HG03520 (cell line): ENCODE measurements around the gene POLR3H.

Experiments
- ATAC-seq: cut with Tn5 transposase; IDR thresholded peaks from one replicate; pipeline ENCODE4 v1.9.1; 2021; ENCODE audit warnings: mild to moderate bottlenecking, moderate library complexity; ENCODE audit not compliant: unreplicated experiment

The POLR3H gene

DNA sequence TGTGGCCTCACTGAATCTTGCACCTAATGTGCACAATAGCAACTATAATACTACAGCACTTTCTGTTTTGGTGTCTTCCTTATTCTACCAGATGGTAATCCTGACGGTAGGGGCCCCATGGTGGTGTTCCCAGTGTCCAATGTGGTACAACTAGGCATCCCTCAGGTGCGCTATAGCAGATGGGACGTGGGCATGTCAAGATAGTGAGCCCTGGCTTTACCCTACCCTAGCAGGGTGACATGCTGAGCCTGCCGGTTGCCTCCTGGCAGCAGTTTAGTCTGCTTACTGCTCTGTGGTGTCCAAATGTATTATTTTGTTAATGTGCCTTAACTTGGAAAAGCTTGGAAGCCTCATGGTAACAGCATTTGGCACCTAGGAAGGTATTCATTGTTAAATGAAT is 56.2 kb downstream of the POLR3H start:
- ATAC-seq: no peak

DNA sequence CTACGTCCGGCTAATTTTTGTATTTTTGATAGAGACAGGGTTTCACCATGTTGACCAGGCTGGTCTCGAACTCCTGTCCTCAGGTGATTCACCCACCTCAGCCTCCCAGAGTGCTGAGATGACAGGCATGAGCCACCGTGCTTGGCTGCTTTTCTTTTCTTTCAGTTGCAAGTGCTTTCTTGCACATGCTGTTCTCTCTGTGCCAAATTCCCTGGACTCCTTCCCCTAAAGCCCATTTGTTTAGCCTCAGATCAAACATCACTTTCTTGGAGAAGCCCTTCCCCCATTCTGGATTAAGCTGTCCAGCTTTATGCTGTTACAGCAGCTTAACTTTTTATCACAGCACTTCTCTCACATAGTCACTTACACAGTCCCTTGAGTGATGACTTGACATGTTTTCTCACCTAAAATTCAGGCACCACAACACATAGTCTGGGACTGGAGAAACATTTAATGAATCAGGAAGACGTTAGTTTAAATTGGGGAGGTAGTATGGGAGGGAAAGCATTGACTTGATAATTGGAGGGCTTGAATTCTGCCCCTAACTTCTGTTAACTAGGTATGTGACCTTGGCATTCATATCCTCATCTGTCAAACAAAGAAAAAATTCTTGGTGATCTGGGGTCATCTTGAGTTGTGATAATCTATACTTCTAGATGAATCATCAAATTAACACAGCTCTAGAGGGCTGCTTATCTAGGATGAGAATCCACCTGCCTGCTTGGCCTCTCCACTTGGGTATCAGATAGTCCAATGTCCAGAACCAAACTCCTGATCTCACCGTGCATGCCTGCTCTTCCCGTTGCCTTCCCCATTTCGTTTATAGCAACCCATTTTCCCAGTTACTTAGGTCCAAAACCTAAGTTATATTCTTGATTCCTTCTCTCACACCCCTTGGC is 57.0 kb downstream of the POLR3H start:
- ATAC-seq: no peak

DNA sequence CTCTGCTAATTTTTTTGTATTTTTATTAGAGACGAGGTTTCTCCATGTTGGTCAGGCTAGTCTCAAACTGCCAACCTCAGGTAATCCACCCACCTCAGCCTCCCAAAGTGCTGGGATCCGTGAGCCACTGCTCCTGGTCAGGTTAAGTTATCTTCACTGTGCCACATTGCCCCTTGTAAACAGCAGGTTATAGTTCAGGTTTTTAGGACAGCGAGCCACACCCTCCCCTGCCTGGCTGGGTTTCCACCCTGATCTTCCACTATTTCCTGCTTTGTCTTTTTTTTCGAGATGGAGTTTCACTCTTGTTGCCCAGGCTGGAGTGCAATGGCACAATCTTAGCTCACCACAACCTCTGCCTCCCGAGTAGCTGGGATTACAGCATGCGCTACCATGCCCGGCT is 59.2 kb downstream of the POLR3H start:
- no peak for ATAC-seq

DNA sequence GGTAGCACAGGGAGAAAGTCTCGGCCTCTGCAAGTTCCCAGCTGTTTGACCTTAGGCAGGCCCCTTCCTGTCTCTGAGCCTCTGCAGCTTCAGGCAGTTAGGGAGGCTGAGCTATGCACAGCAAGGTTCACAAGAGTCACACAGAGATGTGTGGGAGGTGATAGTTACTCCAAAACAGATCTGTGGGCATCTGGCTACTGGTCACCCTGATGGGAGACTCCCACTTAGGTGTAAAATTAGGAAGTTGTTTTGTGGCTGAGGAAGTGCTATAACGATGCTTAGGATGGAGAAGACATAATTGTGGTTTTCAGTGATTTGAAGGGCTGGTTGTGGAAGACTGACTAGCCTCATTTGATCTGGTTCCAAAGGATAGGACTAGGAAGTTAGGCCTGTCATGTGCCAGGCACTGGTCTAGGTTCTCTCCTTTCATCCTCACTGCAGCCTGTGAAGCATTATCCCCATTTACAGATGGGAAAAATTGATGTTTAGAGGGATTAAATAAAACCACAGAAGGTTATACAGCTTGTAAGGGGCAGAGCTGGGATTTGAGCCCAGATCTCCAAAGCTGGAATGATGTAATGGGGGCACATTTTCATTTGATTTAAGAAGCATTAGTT is 61.8 kb downstream of the POLR3H start:
- ATAC-seq: no peak

DNA sequence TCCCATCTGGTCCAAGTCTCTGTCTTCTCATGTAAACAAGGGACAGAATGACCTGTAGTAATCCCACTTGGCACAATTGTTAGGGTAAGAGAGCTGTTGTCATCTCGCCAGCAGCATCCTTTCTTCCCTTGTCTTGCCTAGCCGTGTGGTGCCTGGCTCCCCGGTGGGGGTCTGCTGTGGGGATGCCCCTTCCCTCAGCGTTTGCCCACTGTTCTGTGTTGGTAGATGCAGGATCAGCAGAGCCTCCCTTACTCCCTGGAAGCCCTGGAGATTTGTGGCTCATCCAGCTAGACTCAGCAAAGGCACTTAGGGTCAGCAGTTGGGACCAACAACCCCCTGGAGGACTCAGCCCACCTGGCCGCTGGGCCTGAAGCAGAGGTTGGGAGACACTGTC is 62.3 kb downstream of the POLR3H start:
- no peak for ATAC-seq

DNA sequence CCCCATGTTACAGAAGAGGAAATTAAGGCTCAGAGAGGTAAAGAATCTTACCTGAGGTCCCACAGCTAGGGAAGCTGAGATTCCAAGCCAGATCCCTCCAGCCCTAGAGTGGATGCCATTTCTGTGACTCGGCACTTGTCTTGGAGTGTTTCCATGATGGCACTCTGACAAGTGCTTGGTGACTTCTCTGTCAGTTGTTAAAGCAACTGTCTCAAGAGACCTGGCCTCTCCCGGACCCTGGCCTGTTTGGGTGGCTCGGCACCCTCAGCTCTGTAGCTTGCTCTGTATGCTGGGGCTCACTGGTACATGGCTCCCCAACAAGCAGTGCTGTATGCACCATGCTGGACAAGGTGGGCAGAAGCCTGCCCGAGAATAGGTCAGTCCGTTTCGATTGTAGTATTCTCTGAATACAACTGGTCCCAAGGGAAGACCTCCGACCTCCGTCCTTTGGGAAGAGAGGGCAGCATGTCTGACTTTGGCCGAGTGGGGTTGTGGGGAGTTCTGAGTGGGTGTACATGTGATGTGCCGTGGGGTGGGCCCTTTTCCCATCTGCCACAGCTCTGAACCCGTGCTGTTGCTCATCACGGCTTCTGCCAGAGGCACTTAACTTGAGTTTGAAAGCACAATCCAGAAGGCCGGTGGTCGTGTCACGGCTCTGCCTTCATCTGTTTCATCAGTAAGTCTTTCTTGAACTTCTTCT is 63.0 kb downstream of the POLR3H start:
- no peak for ATAC-seq

DNA sequence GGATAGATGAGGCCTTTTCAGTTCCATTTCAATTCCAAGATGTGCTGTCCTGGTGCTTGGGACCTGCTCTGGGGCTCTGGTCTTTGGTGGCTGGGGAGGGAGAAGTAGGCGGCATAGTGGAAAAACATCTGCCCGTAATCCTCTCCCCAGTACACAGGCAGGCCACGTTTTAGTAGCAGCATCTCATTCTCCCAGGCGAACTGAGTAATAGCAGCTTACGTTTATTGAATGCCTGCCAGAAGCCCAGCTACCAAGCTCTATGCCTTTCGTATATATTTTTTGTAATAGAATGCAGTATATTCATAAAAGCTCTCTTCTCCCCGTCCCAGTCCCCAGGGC is 63.9 kb downstream of the POLR3H start:
- ATAC-seq: no peak

DNA sequence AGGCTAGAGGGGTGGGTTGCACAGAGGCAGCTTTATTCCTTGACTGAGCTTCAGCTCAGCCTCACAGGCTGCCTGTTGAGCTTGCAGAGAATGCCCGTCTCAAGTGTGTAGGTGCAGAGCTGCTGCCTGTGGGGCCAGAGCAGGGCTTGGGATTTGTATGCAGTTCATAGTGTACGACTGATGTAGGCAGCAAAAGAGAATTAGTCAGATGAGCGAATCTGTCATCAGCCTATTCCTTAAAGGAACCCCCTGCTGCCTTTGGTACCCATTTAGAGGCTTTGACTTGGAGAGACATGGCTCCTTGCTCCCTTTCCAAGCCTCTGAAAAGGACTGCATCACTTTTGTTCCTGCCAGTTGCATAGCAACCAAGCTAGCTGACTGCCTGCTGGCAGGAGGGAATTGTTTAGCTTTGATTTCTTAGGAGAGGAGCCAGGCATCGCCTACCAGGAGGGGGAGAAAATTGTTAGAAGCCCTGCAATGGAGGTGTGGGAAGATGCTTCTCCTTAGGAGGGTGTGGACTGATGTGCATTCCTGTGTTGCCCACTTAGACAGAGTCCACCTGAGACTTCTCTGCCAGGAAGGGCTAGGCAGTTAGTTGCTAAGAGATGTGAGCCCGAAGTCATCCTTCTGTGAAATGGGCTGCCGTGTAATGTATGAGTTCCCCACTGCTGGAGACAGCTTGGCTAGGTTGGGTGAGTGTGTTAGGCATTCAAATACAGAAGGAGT is 64.4 kb downstream of the POLR3H start:
- ATAC-seq: no peak

DNA sequence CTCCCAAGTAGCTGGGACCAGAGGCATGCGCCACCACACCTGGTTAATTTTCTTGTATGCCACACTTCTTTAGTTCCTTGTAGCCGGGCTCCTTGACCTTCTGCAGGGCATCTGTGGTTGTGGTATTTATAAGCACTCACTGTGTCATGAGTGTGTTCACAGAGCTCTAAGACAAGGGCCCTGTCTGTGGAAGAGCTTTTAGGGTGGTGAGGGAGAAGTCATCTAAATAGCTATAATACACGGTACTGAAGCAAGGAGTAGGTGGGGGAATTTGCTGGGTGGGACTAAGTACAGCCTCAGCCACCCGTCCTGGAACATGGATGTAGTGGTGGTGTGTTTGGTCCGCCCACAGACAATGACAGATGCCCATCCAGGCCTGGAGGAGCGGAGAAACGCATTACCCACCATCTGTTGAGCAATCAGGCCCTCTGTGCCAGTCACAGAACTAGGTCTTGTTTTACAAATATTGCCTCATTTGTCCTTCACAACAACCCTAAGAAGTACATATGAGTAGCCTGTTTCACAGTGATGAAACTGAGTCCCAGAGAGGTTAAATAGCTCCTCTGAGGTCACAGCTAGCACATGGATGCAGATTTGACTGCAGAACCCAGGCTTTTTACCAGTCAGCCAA is 65.3 kb downstream of the POLR3H start:
- ATAC-seq: no peak

DNA sequence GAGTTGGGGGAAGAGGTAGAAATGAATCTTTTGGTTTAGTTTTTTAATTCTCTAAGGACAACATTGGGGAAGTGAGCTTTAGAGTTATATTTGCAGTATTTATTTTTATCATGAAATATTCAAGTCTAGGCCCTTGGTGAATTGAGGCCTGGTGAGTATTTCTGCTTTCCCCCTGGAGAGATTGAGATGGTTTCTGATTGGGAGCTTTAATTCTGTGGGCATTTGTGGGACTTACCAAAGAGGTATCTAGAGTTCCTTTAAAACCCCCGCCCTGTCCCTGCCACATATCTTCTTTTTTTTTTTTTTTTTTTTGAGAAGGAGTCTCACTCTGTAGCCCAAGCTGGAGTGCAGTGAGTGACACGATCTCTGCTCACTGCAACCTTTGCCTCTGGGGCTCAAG is 65.8 kb downstream of the POLR3H start:
- ATAC-seq: no peak
